Activated naive CD4-positive, alpha-beta T cell treated with anti-CD3 and anti-CD28 coated beads, Interleukin-2, amount 50 U/mL, for 16 hours (primary cell): Measurements from ENCODE around the gene DZIP1.

Experiments used
- DNase-seq: peaks from one replicate; pipeline ENCODE4 v3.0.0-alpha.2; 2020

The DZIP1 gene

DNA sequence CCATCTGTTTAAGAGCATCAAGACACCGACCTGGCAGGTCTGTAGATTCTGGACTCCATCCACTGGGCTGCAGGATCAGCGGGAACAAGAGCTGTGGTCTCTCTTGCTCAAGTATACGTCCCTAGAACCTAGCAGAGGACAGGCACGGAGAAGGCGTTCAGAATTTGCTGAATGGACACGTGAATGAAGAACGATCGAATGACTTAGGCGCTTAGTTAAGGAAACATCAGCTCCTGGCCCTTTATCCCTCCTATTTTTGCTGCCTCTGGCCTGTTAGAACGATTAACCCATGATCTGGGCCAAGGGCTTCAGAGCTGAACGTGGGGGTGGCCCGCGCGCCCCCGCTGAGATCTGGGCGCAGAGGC is 953 bp downstream of the DZIP1 start:
- no peak for DNase-seq

DNA sequence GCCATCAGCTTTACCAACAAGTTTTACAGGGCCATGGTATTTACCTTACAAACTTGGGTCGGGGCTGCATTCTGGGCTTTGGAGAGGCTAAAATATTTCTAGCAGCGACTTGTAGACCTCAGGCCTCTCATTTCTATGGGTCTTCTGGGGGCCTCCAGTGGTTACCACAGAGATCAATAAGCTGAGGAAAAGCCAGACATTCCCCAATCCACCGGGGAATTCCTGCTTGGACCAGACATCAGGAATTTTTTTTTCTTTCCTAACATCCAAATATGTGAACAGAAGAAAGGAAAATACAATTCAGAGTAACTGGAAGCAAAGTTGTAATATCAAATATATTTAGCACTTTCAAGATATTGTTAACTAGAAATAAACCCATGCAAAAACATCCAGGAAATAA is 1.5 kb downstream of the DZIP1 start:
- no peak for DNase-seq

DNA sequence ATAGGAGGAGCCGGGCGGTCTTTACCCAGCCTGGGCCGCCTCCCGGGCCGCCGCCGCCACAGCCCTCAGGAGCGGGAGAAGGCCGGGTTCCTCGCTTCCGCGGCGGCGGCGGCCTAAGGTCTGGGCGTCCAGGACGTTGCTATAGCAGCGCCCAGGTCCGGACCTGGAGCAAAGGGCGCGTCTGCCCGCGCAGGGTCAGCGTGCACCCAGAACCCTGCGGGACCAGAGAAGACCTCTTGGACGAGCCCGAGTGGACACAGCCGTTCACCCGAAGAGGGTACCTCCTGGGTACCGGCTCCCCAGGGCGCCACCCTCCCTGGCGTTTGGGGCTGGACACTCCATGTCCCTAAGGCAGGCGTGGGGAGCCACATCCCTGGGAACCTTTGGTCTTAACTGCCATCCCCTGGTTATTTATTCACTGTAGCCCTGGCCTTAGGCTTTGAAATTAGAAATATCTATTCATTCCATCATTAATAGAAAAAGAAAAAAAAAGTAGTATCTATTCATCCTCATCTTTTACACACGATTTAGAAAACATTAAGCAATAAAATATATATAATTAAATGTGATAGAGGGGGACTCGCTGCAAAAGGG is 2.4 kb downstream of the DZIP1 start:
- DNase-seq = no peak

GRCh38 chr13:95641291-95642027 is 3.0 kb downstream of the DZIP1 start:
- DNase-seq = no peak

- no peak for DNase-seq
Observed at GRCh38 chr13:95636853-95637252, 7.7 kb downstream of the DZIP1 start.

GRCh38 chr13:95630593-95630992 is 13.9 kb downstream of the DZIP1 start:
- DNase-seq = no peak

DNA sequence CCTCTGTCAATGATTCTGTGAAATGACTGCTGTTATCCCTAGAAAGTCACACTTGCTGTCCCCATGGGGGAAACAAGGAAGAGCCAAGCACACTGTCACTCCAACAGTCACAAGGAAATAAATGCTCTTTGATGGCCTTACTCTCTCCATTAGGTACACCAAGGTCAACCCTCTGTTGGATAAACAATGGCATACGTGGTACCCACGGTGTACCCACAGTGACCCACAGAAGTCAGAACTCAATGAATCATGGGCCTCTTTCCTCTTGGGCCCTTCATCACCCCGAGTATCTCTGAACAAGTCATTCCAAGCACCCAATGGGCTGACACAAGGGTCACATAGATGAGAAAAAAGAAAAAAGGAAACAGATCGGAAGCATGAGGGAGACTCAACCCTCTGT is 15.4 kb downstream of the DZIP1 start:
- DNase-seq = no peak

DNA sequence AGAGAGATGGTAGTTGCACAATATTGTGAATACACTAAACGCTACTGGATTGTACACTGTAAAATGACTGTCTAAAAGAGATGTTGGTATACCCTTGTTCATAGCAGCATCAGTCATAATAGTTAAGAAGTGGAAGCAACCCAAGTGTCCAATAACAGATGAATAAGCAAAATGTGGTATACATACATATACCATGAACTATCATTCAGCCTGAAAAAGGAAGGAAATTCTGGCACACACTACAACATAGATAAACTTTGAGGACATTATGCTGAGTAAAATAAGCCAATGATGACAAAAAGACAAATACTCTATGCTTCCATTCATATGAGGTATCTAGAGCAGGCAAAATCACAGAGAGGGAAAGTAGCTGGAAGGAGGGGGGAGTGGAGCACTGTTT is 16.0 kb downstream of the DZIP1 start:
- no peak for DNase-seq

DNA sequence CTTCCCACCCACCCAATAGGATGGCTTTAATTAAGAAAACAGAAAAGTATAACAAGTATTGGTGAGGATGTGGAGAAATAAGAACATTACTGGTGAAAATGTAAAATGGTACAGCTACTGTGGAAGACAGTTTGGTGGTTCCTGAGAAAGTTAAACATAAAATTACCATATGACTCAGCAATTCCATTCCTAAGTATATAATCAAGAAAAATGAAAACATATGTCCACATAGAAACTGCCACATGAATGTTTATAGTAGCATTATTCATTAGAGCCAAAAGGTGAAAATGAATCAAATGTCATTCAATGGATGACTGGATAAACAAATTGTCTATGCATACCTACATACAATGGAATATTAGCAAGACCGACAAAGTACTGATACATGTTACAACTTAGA is 16.9 kb downstream of the DZIP1 start:
- no peak for DNase-seq

DNA sequence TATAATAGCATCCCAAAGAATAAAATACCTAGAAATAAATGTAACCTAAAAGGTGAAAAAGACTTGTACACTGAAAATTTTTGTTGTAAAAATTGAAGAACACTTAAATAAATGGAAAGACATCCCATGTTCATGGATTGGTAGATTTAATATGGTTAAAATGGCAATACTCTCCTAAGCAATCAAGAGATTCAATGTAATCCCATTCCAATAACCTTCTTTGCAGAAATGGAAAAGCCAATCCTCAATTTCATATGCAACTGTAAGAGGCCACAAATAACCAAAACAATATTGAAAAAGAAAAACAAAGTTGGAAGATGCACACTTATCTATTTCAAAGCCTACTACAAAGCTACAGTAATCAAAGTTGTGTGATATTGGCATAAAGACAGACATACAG is 17.7 kb downstream of the DZIP1 start:
- no peak for DNase-seq

- no peak for DNase-seq
Observed at GRCh38 chr13:95624020-95624419, 20.5 kb downstream of the DZIP1 start.

DNA sequence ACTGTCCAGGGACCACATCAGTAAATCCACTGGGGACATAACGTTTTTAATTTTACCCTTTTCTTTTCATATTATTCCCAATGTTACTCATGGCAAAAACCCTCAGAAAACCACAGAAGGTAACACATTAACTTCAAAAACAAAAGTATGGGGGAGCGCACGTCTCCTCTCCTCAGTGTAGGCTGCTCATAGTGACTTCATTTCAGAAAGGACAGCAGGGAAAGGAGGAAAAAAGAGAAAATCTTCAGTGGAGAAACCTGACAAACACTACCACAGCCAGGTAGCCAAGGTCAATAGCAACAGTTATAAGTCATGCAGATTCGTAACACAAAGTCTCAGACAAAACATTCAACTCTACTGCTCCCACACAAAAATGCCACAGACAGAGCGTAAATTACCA is 21.4 kb downstream of the DZIP1 start:
- no peak for DNase-seq

- no peak for DNase-seq
Observed at GRCh38 chr13:95620825-95621498, 23.5 kb downstream of the DZIP1 start.

DNA sequence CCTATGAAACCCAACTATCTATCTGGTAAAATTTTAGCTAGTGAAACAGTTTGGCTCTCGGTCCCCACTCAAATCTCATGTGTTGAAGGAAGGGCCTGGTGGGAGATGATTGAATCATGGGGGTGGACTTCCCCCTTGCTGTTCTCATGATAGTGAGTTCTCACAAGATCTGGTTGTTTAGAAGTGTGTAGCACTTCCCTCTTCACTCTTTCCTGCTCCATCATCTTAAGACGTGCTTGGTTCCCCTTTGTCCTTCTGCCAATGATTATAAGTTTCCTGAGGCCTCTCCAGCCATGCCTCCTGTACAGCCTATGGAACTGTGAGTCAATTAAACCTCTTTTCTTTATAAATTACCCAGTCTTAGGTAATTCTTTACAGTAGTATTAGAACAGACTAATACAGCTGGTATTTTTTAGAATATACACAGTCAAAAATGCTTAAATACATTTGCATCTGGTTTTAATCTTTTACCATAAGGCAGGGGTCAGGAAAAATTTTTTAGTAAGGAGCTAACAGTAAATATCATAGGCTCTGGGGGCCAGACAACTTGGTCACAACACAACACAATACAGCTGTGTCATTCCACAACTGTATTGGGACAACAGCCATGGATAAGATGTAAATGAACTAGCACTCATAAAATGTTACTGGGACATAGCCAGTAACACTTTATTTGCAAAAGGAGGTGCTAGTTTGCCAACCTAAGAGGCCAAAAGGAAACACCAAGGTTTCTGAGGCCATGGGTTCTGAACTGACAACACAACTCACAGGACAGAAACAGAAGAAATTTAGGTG is 24.3 kb downstream of the DZIP1 start:
- DNase-seq = no peak

GRCh38 chr13:95615539-95615938 is 29.0 kb downstream of the DZIP1 start:
- DNase-seq = no peak

DNA sequence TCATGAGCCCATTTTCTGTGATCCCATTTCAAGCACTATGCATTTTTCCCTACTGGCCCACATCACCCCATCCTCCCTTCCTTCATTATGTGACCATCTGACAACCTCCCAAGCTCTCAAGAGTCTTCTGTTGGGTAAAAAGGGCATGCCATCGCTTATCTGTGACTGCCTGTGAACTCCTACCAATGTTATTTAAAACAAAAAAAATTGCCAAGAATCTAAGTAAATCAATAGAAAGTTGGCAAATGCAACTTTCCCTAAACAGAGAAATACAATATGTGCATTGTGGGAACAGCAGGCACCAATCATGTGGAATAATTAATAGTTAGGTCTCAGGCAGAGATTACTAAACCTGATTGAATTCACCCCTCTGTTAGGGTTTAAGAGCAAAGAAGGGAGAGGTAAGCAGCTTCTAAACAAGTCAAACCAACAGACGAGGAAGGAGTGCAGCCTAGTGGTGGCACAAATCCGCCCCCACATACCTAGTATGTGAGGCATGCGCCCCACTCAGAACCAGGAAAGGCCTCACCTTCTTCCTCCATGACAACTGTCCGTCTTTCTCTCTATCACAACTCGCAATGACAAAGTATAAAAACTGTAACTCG is 29.8 kb downstream of the DZIP1 start:
- DNase-seq = no peak

GRCh38 chr13:95608640-95609323 is 35.7 kb downstream of the DZIP1 start:
- DNase-seq = no peak

DNA sequence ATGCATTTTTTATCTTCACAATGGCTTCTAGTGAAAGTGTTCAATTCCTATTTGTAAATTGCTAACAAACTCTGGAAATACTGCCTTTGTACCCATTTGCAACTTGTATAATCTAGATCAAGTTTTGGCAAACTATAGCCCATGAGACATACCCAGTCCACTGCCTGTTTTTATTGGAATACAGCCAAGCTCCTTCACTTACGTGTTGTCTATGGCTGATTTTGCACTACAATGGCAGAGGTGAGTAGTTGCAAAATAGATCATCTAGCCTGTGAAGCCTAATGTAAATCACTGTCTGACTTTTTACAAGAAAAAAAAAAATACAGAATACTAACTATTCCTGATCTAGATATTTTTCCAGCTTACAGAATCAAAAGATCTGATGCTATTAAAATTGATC is 37.1 kb downstream of the DZIP1 start:
- DNase-seq = no peak

- DNase-seq = no peak
Observed at GRCh38 chr13:95605448-95606125, 38.9 kb downstream of the DZIP1 start.

GRCh38 chr13:95604556-95604915 is 40.0 kb downstream of the DZIP1 start:
- no peak for DNase-seq

DNA sequence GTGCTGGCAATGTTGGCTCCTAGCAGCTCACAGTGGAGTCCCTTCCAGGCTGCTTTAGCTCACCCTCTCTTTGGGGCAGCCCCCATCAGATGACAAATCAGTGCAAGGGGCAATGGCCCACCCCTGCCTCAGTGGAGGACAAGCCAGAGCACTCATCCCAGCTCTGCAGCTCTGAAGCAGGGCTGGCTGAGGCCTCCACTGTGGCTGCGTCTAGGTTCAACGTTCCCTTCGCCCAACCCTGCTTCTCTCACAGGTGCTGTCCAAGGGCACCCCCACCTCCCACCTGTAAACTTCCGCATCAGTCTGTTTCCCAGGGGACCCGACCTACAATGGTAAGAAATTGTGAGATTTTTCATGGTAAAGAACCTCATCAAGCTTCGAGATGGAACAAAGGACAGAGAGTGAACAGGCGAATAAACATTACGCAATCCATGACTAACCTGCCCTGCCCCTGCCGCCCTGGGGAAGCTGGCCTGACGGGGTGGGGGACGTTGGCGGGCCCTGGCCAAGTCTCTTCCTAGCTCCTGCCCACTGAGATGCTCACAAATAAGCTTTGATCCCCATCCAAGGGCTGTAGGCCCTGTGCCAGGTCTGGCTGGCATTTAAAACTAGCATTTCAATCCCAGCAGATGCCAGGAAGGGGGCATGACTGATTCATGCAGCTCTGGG is 40.5 kb downstream of the DZIP1 start:
- DNase-seq = no peak

DNA sequence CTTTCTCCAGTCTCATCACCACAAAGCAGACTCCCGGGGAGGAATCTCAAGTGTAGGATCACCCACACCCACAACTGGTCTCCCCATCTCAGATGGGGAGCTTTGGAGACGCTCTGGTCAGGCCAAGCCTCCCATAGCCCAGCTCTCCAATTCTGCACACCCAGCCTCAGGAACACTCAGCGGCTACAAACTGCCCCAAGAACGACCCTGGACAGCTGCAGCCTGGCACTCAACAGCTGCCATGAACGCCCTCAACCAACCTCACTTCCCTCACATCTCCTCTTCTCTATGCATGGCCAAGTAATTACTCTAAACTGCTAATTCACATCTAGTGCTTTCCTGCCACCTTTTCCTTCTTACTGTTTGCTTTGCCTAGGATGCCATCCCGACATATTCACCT is 42.6 kb downstream of the DZIP1 start:
- no peak for DNase-seq
